Measurements from ENCODE around the gene ST6GALNAC3.

GRCh38 chr1:76585980-76586674 is 511.6 kb downstream of the ST6GALNAC3 start:
- TF ChIP-seq, protein P1, sequence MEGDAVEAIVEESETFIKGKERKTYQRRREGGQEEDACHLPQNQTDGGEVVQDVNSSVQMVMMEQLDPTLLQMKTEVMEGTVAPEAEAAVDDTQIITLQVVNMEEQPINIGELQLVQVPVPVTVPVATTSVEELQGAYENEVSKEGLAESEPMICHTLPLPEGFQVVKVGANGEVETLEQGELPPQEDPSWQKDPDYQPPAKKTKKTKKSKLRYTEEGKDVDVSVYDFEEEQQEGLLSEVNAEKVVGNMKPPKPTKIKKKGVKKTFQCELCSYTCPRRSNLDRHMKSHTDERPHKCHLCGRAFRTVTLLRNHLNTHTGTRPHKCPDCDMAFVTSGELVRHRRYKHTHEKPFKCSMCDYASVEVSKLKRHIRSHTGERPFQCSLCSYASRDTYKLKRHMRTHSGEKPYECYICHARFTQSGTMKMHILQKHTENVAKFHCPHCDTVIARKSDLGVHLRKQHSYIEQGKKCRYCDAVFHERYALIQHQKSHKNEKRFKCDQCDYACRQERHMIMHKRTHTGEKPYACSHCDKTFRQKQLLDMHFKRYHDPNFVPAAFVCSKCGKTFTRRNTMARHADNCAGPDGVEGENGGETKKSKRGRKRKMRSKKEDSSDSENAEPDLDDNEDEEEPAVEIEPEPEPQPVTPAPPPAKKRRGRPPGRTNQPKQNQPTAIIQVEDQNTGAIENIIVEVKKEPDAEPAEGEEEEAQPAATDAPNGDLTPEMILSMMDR (IDR thresholded peaks at IDR 0.05) = no peak
- no peak for TF ChIP-seq SMC3 (IDR thresholded peaks at IDR 0.05)
- TF ChIP-seq, protein P2, sequence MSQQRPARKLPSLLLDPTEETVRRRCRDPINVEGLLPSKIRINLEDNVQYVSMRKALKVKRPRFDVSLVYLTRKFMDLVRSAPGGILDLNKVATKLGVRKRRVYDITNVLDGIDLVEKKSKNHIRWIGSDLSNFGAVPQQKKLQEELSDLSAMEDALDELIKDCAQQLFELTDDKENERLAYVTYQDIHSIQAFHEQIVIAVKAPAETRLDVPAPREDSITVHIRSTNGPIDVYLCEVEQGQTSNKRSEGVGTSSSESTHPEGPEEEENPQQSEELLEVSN (IDR thresholded peaks at IDR 0.05; ENCODE audit: borderline replicate concordance, low read depth) = no peak
- TF ChIP-seq GATA3 (IDR thresholded peaks at IDR 0.05; ENCODE audit: borderline replicate concordance) = no peak
- TF ChIP-seq HEYL (CRISPR knock-in tag; IDR thresholded peaks at IDR 0.05) = no peak
- TF ChIP-seq ZSCAN20 (CRISPR knock-in tag; IDR thresholded peaks at IDR 0.05) = no peak
- no peak for TF ChIP-seq CBX8 (IDR thresholded peaks at IDR 0.05)
- TF ChIP-seq HMGXB4 (CRISPR knock-in tag; IDR thresholded peaks at IDR 0.05; ENCODE audit: borderline replicate concordance) = no peak

Measured in A549 (cell line).